Mesenteric fat pad (tissue), 1 donor: ENCODE data around the gene C14orf119. TPM values are rescaled to one million over a fixed set of nuclear protein-coding genes. Genes with fewer than 3 reads are reported as not detected.
A peak's percentile ranks its signal among the peaks of the same experiment; 100 is the strongest.

Source experiments
- DNase-seq: peaks from one replicate; pipeline ENCODE4 v3.0.0-alpha.2; 2020; ENCODE audit warnings: low spot score
- total RNA-seq: library from RNA; stranded (reverse); fragmentation: NEBNext Ultra II Directional; extraction: Animal tissue kit (Norgen Biotek cat#: 25700); gene quantifications from one replicate; pipeline ENCODE4 v1.2.1, GENCODE V29; 2021
- donor health status: DM: yes; HTN: yes; CAD: no.

C14orf119 gene
- total RNA-seq, 1 donor from 2014 or later, result 50.5 TPM

DNA sequence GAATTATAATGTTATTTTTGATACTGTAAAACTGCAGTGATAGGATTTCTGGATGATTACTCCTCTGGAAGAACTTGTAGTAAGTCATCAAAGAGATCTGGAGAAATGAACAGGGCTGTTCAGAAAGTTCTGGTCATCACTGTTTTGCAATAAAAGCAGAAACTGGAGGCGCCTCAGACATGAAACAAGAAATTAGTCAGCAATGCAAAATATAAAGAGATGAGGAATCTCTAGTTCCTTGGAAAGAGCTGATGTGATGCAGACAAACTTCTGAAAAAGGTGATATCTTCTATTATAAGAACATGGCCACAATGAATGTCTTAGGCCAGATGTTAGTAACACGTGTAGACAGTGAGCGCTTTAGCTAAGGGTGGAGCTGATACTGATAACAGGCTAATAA is 9.8 kb upstream of the C14orf119 start:
- DNase-seq, result no peak

DNA sequence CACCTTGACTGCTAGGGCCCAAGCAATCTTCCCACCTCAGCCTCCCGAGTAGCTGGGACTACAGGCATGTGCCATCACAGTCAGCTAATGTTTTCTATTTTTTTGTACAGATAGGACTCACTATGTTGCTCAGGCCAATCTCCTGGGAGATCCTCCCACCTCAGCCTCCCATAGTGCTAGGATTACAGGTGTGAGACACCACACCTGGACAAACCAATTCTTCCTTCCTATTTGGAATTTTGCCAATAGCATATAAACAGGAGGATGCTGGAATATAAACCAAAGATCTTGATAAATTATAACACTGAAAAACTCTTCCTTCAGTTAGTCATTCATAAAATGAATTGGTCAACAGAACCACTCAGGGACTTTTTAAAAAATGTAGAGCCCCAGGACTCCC is 8.7 kb upstream of the C14orf119 start:
- no peak for DNase-seq

DNA sequence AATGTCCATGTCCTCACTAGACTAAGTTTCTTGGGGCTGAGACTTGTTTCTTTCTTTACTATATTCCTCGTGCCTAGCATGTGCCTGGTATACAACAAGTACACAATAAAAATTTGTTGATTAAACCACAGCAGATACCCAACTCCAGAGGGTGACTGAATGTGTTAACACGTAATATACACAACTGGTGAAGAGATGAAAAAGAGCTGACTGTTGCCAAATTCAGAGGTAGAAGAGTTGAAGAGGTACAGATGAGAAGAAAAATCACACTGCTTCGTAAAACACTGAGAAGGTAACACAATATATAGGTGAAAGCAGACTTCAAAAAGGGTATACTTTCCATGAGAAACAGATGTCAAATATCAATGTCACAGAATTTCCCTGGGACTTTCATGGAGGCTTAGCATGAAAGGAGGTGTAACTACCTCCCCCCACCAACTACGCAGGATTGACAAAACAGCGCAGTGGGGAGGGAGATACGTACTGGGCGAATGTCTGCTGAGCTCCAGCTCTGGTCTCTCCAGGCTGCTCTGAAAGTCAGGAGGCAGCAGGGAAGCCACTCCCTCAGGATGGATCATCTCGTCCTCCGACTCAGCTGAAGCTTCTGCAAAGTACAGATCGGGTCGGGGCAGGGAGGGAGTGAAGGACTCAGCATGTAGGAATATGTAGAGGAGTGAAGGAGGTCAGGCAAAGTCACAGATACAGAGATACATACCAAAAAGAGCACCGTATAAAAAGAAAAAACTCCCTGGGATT is 5.6 kb upstream of the C14orf119 start:
- no peak for DNase-seq

DNA sequence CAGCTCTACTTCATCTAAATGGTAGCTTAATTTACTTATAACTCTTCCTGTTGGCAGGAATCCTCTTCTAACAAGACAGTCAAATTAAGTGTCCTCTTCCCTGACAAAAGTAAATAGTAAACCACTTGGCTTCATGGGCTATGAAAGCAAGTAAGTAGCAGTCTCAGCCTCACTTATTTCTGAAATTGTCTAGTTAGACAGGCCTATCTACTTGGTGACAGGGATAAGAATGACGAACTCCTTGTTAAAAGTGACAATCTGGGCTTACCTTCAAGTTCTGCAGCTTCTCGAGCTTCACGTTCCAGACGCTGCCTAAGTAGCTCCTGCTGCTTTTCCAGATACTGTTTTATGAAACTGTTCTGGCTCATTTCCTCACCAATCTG is 5.1 kb upstream of the C14orf119 start:
- no peak for DNase-seq

DNA sequence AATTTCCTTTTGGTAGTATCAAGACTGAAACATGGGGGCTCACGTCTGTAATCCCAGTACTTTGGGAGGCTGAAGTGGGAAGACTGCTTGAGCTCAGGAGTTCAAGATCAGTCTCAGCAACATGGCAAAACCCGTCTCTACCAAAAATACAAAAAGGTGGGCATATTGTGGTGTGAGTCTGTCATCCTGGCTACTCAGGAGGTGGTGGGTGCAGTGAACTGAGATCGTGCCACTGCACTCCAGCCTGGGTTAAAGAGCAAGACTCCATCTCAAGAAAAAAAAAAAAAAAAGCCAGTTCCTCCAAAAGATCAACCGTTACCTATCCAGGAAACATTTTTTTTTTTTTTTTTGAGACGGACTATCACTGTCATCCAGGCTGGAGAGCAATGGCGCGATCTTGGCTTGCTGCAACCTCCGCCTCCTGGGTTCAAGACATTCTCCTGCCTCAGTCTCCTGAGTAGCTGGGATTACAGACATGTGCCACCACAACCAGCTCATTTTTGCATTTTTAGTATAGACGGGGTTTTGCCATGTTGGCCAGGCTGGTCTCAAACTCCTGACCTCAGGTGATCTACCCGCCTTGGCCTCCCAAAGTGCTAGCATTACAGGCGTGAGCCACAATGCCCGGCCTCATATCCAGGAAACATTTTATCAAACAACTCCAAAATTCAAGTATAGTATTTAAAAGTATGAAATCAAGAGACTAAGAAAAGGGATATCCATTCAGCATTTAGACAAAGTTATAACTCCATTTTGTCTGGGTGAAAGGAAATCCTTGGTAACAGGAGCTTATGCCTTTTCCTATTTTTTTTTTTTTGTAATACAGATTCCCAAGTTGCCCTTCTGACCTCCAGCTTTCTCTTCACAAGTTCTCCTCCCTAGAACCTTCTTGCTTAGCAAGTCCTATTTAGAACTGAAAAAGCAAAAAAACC is 3.7 kb upstream of the C14orf119 start:
- no peak for DNase-seq

DNA sequence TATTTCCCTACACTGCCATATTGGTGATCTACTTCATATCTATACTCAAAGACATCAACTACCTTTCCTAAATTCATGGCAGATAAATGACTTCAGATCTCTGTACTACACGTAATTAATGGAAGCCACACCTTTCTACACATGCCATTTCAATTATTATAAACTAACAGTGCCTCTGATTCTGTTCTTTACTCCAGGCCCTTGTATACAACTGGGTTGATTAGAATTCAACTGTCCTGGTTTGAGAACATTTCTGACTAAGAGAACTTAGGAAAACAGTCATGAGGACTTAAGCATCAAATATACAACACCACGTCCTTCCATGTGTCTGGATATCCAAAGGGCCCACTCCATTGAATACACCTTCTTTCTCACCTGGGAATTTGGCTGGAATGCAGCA is 2.2 kb upstream of the C14orf119 start:
- no peak for DNase-seq

DNA sequence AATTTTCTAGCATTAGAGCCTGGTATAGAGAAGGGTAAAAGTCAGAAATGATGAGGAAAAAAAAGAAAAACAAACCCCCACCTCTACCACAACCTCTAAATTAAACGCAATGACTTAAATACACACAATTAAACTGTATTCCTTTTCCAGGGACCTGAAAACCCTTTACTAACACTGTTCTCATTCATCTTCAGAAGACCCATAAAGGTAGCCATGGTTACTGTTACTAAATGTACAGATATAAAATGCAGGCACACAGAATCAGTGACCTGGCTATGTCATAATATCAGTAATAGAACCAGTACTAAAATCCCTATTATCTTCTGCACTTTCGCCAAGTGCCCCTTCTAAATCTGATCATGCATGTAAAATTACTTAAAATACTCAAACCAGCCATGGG is 1.8 kb upstream of the C14orf119 start:
- no peak for DNase-seq

DNA sequence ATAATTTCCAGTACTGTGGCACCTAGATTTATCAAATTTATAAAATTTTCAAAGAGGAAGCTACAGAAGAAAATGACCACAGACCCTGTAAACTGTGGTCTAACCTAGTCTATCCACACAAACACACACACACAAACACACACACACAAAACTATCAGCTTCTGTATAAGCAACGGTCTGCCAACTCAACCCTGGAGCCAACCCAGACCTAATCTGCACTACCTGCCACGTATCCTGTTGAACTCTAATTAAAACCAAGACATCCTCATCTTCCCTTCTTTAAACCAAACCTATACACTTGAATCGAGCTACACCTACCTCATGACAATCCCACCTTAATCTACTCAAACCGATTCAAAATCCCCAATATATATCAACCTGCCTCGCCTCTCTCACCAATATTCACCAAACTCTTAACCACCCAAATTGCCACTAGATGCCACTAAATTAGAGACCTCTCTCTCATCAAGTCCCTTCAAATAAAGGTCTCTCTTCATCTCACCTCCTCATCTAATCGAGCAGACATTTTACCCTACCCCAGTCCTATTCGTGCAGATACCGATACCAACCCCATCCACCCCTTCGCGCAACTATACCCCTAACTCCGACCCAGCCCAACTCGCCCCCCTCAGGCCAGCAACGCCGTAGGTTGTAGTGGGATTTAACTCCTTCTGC is 1.2 kb upstream of the C14orf119 start:
- DNase-seq, result no peak

DNA sequence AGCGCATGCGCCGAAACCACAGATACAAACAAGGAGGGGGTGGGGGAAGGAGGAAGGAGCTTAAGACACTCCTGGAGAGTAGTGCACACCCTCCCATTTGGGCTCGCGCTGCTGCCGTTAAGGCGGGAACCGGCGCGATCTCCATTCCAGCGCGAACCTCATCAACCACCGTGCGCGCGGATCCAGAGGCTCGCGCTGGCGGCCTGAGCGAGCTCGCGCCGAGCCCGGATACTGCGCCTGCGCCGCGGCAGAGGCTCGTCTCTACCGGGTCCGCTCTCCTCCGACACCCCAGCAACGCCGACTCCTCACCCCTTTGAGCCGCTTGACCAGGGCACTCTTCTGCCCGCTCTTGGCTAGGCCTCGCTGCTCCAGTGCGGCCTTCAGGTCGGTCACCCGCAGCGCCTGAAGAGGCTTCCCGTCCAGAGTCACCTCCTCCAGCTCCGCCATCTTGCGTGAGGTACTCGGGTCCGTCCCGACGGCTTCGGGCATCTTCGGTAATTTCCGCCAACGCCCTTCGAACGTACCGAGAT is 574 bp upstream of the C14orf119 start, which contains the start of gene ACIN1:
ACIN1 (minus strand) TSS at position 471 of the 530 bp plus-strand sequence; CDS start at position 447, 24 bp downstream.
- DNase-seq, result peak; percentile 99

DNA sequence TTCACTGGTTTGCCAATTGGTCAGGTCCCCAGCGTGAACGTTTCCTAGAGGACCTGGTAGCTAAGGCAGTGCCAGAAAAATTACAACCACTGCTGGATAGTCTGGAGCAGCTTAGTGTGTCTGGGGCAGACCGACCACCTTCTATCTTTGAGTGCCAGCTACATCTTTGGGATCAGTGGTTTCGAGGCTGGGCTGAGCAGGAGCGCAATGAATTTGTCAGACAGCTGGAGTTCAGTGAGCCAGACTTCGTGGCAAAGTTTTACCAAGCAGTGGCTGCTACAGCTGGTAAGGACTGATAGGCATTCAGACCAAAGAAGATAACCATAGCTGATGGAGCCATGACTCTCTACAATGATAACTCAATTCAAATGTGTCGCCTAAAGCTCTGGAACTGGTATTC is 2.5 kb downstream of the C14orf119 start:
- DNase-seq, result no peak

DNA sequence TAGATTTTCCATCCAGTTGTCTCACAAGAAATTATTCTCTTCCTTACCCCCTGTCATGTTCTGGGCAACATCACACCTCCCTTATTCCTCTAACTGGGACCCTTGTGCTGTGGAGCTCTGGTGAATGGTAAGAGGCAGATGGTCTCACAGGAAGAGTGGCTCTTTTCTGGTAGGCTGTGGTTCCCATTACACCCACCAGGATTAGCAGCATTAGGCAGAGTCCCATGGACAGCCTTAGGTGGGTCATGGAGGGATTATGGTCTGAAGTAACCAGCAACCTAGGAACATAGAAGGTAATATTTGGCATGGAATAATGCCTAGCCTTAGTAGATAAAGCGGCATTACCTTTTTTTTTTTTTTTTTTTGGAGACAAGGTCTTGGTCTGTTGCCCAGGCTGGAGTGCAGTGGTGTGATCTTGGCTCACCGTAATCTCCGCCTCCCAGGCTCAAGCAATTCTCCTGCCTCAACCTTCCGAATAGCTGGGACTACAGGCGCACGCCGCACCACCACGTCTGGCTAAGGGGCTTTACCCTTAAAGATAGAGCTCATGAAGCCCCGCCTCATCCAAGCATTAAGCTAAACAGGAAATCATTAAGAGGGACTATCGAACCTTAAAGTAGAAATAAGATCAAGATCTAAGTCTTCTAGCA is 4.0 kb downstream of the C14orf119 start:
- DNase-seq, result no peak

DNA sequence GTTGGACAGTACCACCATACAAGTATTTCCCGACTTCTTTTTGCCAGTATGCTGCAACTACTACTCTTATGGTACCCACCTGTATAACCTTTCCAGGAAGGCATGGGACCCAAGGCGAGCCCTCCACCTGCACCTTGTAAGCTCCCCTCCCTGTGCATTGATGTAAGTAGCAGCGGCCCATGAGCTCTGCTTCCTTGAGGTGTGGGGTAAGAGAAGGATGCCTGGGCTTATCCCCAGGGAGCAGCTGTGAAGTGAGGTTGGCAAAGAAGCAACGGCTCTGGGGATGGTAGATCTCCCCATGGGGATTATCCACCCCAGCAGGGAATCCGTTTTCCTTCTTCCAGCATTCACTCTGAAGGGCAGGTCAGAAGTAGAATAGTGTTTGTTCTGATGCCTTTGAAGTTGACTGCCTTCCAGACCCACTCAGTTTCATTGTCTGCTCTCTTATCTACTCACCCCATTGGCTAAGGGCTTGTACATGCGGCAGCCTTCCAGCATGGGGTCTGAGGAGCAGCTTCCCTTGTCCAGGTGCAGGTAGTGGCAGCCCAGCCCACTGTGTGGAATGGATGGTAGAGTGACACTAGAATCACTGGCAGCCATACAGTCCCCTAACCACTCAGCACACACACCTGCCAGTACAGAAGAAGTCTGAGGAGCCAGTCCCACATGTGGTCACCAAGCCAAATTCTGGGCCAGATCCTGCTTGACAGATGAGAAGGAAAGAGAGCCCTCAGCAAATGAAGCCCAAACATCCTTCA is 6.1 kb downstream of the C14orf119 start:
- no peak for DNase-seq

DNA sequence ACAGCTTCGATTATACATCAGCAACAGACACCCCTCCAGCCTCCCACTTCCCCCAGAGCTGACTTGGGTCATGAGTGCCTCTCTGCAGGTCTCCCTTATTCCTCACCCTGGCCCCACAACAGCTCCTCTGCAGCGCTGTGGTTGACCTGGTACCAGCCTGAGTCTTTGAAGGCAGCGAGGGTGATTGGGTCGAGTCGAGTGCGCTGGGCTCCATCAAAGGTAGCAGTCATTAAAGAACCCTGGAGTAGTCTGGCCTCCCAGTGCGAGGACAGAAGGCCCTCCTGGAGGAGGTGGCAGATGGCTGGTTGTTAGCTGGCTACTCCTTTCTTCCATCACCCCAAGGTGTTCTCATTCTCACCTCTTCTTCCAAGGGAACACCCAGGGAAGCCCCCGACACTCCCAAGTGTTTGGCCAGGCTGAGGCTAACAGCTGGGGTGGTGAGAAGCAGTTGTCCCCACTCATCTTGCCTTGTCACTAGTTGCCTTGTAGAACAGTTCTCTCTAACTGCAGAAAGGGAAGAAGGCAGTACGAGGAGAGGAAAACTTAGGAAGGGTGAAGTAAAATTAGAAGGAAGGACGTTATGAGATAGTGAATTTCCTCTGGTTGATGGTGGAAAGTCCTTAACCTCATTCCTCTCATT is 6.8 kb downstream of the C14orf119 start:
- DNase-seq, result no peak

DNA sequence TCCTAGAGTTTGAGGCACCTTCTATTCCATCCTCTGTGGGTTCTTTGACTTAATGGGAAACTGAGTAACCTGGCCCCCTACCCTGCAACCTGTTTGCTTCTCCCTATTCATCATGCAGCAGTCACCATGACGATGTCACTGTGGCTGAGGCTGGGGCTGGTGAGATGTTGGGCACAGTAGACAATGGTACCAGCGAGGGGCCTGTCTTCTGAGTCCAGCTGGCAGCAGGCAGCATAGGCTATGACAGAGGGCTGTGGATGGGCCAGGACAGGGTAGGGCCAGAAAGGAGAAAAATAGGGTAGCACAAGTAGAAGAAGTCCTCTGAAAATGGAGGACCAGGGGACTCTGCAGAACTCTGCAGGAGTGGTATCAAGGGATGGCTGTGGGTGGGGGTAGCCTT is 7.5 kb downstream of the C14orf119 start:
- no peak for DNase-seq

DNA sequence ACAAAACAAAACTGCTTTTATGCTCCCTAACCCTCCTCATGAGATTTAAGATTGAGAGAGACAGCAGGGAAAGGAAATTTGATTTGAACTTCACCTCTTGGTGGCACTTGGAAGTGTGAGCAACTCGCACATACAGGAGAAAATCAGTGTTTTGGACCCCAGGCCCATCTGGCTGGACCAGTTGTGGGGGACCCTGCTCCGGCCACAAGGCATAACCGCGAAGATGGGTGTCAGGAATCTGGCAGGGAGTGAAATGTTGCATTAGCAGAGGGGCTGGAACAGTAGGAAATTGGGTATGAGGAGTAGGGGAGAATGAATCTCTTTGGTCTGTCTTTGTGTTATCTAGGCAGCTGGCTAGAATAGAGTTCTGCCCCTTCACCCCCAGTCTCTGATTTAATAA is 8.3 kb downstream of the C14orf119 start:
- DNase-seq, result peak; percentile 28

DNA sequence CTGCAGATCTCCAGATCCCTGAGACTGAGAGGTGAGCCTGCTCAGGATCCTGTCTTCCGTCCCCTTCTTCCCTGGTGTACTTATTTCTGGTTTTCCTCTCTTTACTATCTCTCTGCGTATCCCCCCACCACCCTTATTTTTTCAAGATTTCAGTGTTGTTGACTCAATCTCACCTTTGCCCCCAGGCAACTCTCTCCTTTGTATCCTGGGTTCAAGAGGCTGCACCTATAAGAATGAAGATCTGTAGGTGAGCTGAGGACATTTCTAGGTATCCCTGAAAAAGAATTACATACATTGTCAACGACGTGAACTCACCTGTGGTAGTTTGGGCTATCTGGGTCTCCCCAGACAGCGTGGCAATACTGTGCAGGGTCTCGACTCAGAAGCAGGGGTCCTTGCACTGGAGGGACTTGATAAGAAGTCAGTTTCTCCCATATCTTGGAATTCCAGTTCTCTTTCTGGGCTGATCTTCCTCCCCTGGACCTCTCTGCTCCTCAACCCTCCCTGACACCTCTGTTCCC is 8.8 kb downstream of the C14orf119 start:
- DNase-seq, result no peak

DNA sequence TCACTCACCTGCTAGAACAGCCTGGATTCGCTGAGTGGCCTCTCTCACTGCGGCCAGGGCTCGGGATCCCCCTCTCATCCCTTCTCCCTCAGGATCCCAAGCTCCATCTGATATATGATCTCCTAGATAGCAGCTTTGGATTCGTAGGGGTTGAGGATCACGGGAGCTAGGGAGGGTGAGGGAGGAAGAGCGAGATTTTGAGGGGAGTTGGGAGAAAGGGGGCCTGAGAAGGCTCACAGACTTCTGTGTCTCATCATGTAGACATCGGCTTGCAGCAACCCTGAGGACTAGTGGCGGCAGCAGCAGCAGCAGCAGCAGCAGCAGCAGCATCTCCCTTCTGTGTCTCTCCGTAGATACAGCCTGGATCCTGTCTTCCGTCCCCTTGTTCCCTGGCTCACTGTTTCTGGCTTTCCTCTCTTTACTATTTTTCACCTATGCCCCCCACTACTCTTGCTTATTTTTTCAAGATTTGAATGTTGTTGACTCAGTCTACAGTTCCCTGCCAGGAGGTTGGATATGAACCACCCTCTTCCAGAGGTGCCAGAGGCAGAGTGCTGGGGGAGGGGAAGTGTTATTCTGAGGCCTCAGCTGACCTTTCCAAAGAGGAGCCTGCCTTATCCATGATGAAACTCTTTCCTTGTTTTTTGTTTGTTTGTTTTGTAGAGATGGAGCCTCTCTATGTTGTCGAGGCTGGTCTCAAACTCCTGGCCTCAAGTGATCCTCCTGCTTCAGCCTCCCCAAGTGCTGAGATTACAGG is 9.5 kb downstream of the C14orf119 start, which contains the start of gene CIROP:
CIROP (minus strand) TSS at position 399 of the 757 bp plus-strand sequence; CDS start at position 330, 69 bp downstream.
- peak; percentile 33 for DNase-seq

DNA sequence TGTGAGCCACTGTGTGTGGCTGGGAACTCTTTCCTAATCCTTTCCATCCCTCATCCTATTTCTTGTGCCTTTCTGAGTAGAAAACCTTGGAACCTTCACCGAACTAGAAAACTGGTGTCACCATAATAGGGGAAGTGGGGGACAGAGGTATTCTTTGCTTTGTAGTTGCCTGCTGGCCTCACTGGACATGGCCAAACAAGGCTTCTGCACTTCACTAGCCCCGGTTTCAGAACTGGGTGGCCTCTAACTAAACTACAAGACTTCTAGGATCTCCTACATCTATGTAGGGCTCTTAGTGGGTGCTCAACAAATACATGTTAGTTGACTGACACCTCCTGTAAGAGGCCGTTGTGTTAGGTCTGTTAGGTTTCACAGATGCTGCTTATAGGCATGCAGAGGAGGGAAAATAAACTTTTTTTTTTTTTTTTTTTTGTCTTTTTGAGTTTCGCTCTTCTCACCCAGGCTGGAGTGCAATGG is 10.1 kb downstream of the C14orf119 start:
- DNase-seq, result peak; percentile 18

DNA sequence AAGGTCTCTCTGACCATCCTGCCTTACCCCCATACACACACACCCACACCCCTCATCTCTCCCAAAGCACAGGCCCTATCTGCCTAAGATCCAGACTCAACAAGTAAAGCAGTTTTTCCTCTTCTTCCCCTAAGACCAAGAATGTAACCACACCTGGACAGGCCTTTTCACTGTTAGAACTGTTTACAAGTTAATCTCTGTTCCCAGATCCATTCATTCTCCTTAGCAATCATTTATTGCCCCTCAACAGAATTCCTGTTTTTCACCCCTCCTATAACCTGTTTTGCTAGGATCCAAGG is 11.4 kb downstream of the C14orf119 start:
- no peak for DNase-seq
